ENCODE data around the gene LAGE3. TPM values are rescaled to one million over a fixed set of nuclear protein-coding genes. Genes with fewer than 3 reads are reported as not detected.

Gene LAGE3
- total RNA-seq, 2 donors from 2014 or later, result 20.1 to 32.9 TPM

- TF ChIP-seq CTCF (IDR thresholded peaks at IDR 0.05), result no peak
- Histone ChIP-seq H3K36me3 (peaks cover 8% of the 10 kb centered on the region), H3K9me3 (no peaks in the 10 kb centered on the region), H3K4me1 (peaks cover 0 to 5% of the 10 kb centered on the region in 2 donors), H3K27me3 (no peaks in the 10 kb centered on the region), H3K27ac (peak overlapping the region; percentile 72 to 74), H3K4me3 (peak overlapping the region; percentile 42 to 66)
- no peak for DNase-seq (ENCODE audit: low spot score)
These were observed 21.5 kb downstream of the LAGE3 start for GRCh38 chrX:154457491-154458115.

- Histone ChIP-seq H3K27ac (no peak overlapping the region), H3K27me3 (no peaks in the 10 kb centered on the region), H3K9me3 (no peaks in the 10 kb centered on the region), H3K36me3 (peaks cover 15% of the 10 kb centered on the region), H3K4me1 (no peaks in the 10 kb centered on the region), H3K4me3 (no peak overlapping the region)
- no peak for DNase-seq (ENCODE audit: low spot score)
- no peak for TF ChIP-seq CTCF (IDR thresholded peaks at IDR 0.05)
These were observed 26.3 kb downstream of the LAGE3 start for GRCh38 chrX:154452823-154453222.

GRCh38 chrX:154450312-154450711 lies 28.8 kb downstream of the LAGE3 start:
- H3K4me1 ChIP-seq, result no peaks in the 10 kb centered on the region
- no peak overlapping the region for H3K27ac ChIP-seq
- no peak overlapping the region for H3K4me3 ChIP-seq
- H3K9me3 ChIP-seq, result no peaks in the 10 kb centered on the region
- H3K36me3 ChIP-seq, result peaks cover 15% of the 10 kb centered on the region
- TF ChIP-seq CTCF (IDR thresholded peaks at IDR 0.05), result no peak
- no peak for DNase-seq (ENCODE audit: low spot score)
- H3K27me3 ChIP-seq, result no peaks in the 10 kb centered on the region

- DNase-seq (ENCODE audit: low spot score), result no peak
- Histone ChIP-seq H3K36me3 (peaks cover 15% of the 10 kb centered on the region), H3K4me1 (peaks cover 0 to 7% of the 10 kb centered on the region in 2 donors), H3K27ac (no peak overlapping the region), H3K9me3 (no peaks in the 10 kb centered on the region), H3K27me3 (no peaks in the 10 kb centered on the region), H3K4me3 (no peak overlapping the region)
- TF ChIP-seq CTCF (IDR thresholded peaks at IDR 0.05), result no peak
These were observed 29.5 kb downstream of the LAGE3 start for GRCh38 chrX:154449618-154450017.

GRCh38 chrX:154448484-154448883 lies 30.6 kb downstream of the LAGE3 start:
- H3K4me1 ChIP-seq, result peaks cover 0 to 10% of the 10 kb centered on the region in 2 donors
- no peak overlapping the region for H3K4me3 ChIP-seq
- no peak for DNase-seq (ENCODE audit: low spot score)
- H3K27ac ChIP-seq, result no peak overlapping the region
- H3K36me3 ChIP-seq, result peaks cover 15% of the 10 kb centered on the region
- H3K9me3 ChIP-seq, result no peaks in the 10 kb centered on the region
- no peaks in the 10 kb centered on the region for H3K27me3 ChIP-seq
- no peak for TF ChIP-seq CTCF (IDR thresholded peaks at IDR 0.05)

GRCh38 chrX:154446430-154446829 lies 32.7 kb downstream of the LAGE3 start:
- Histone ChIP-seq H3K9me3 (no peaks in the 10 kb centered on the region), H3K4me1 (peaks cover 0 to 11% of the 10 kb centered on the region in 2 donors), H3K27me3 (no peaks in the 10 kb centered on the region), H3K36me3 (peaks cover 28% of the 10 kb centered on the region), H3K27ac (no peak overlapping the region), H3K4me3 (no peak overlapping the region)
- no peak for DNase-seq (ENCODE audit: low spot score)
- no peak for TF ChIP-seq CTCF (IDR thresholded peaks at IDR 0.05)
